K562 (cell line): ENCODE results near the gene RUVBL1. TPM values are rescaled to one million over a fixed set of nuclear protein-coding genes. Genes with fewer than 3 reads are reported as not detected.

Experiments used
- ARID1B ChIP-seq: fragments of 450-650 bp; IDR thresholded peaks from 2 replicates; pipeline ENCODE4 v1.6.1; 2016; ENCODE audit warnings: antibody characterized with exemption, mild to moderate bottlenecking, inconsistent platforms
- ARID2 ChIP-seq: fragments of 450-650 bp; IDR thresholded peaks from 2 replicates; pipeline ENCODE4 v1.6.1; 2017; ENCODE audit warnings: antibody characterized with exemption, mild to moderate bottlenecking
- BACH1 ChIP-seq: fragments of 200-800 bp; sonication (Bioruptor generic); IDR thresholded peaks from 2 replicates; pipeline ENCODE4 v1.6.1; 2016; ENCODE audit warnings: missing genetic modification characterization, missing compliant biosample characterization
- FOXJ2 ChIP-seq: fragments of 200-800 bp; sonication (Bioruptor generic); IDR thresholded peaks from 2 replicates; pipeline ENCODE4 v1.6.1; 2016; ENCODE audit warnings: missing genetic modification characterization, missing compliant biosample characterization
- KLF16 ChIP-seq: IDR thresholded peaks from 2 replicates; pipeline ENCODE4 v1.6.1; 2016; ENCODE audit warnings: antibody characterized with exemption
- MXI1 ChIP-seq: IDR thresholded peaks from 2 replicates; pipeline ENCODE4 v1.6.1; 2011; ENCODE audit warnings: low read depth, mild to moderate bottlenecking, improper control_type of control experiment, low read length
- NCOA1 ChIP-seq: fragments of 450-650 bp; IDR thresholded peaks from 2 replicates; pipeline ENCODE4 v1.6.1; 2016; ENCODE audit warnings: low read depth
- NR2C2 ChIP-seq, 2 experiments: fragments of 200-800 bp in 1 of 2; sonication (Bioruptor generic) in 1 of 2; sonication (generic) in 1 of 2; formaldehyde crosslinking in 1 of 2; IDR thresholded peaks; 2 replicates each; pipeline versions ENCODE4 v1.6.1 to v1.8.0; 2016 to 2022; ENCODE audit warnings: mild to moderate bottlenecking in 1 of 2, missing compliant biosample characterization in 1 of 2, missing genetic modification characterization in 1 of 2, missing genetic modification reagents in 1 of 2
- POLR2A ChIP-seq: fragments of 450-650 bp; conservative IDR thresholded peaks from 2 replicates; pipeline ENCODE4 v1.6.1; 2016
- SUPT5H ChIP-seq: fragments of 450-650 bp; IDR thresholded peaks from 2 replicates; pipeline ENCODE4 v1.6.1; 2016
- TBL1XR1 ChIP-seq, 2 experiments: IDR thresholded peaks; 2 replicates each; pipeline ENCODE4 v1.6.1; 2012; ENCODE audit warnings: improper control_type of control experiment in 2 of 2, low read length in 2 of 2, mild to moderate bottlenecking in 1 of 2
- THRAP3 ChIP-seq: fragments of 450-650 bp; IDR thresholded peaks from 2 replicates; pipeline ENCODE4 v1.6.1; 2016; ENCODE audit warnings: mild to moderate bottlenecking, inconsistent platforms, borderline replicate concordance
- polyA plus RNA-seq, 8 experiments: library from polyadenylated mRNA; depleted of rRNA in 4 of 8; stranded (reverse) in 5 of 8; unstranded in 3 of 8; fragments of >200 nt; fragmentation: Nextera tagmentation in 2 of 8; fragmentation: Illumina TruSeq in 1 of 8; extraction: Ambion mirVana in 2 of 8; extraction: Trizol in 1 of 8; gene quantifications; 2 replicates each; pipeline versions ENCODE4 v1.2.1 to v1.2.3, GENCODE V29; 2011 to 2014; ENCODE audit warnings: inconsistent platforms in 1 of 8, missing spikeins in 1 of 8
- total RNA-seq, 7 experiments: library from RNA; depleted of rRNA in 6 of 7; stranded (reverse); fragments of >200 nt in 6 of 7; fragmentation: Illumina TruSeq in 2 of 7; extraction: Trizol in 2 of 7; gene quantifications; 2 replicates each; pipeline versions ENCODE4 v1.2.1 to v1.2.3, GENCODE V29; 2011 to 2021; ENCODE audit warnings: low replicate concordance in 1 of 7
- TF ChIP-seq, protein P1 (sequence below), 2 experiments: fragments of 450-650 bp; formaldehyde crosslinking in 1 of 2; IDR thresholded peaks; 2 replicates each; pipeline versions ENCODE4 v1.4.0 to v1.6.1; 2014 to 2020; ENCODE audit warnings: mild to moderate bottlenecking in 2 of 2, borderline replicate concordance in 1 of 2, low read depth in 1 of 2
- TF ChIP-seq, protein P2 (sequence below), 2 experiments: fragments of 150-350 bp in 1 of 2; IDR thresholded peaks; 2 replicates each; pipeline ENCODE4 v1.6.1; 2012 to 2016; ENCODE audit warnings: low read depth in 2 of 2, low read length in 2 of 2, mild to moderate bottlenecking in 1 of 2, moderate library complexity in 1 of 2
- TF ChIP-seq, protein P3 (sequence below), 2 experiments: fragments of 450-650 bp in 1 of 2; sonication (generic) in 1 of 2; formaldehyde crosslinking in 1 of 2; IDR thresholded peaks in 1 of 2; conservative IDR thresholded peaks in 1 of 2; 2 replicates each; pipeline versions ENCODE4 v1.6.1 to v1.8.1; 2016 to 2023; ENCODE audit warnings: mild to moderate bottlenecking in 2 of 2, moderate library complexity in 2 of 2, inconsistent platforms in 1 of 2, missing genetic modification reagents in 1 of 2

Gene RUVBL1
- total and polyA plus RNA-seq, 9 of the 15 experiments (the other 6 are each of a cell fraction or from before 2014, with no cell fraction given) = 20.7 to 147 (median 113) TPM

DNA sequence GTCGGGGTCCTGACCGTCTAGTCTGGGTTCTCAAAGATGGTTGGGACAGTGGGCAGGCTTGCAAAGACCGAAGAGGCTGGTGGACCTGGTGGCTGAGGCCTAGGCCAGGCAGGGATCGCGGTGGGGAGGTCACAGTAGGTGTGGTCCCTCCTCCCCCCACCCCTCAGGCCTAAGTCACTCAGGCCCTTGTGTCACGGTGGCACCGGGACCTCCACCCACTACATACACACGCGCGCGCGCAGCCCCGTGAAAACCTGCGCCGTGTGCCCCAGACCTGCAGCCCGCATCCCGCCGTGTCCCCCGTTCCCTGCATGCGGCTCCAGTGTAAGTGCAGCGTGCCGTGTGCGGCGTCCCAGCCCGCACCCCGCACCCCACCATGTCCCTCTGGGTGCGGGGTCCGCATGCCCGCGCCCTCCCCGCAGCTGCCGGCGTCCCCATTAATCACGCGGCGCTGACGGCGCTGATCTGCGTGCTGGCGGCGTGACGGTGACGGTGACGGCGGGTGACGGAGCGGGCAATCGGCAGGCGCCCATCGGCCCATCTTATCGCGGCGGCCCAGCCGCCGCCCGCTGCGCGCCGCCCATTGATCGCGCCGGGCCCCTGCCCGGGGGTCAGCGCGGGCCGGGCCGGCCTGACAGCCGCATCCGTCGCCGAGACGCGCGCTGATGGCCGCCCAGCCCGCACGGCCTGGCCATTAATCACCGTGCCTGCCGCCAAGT lies 47.0 kb downstream of the RUVBL1 start (continued):
- TF ChIP-seq, protein P1, sequence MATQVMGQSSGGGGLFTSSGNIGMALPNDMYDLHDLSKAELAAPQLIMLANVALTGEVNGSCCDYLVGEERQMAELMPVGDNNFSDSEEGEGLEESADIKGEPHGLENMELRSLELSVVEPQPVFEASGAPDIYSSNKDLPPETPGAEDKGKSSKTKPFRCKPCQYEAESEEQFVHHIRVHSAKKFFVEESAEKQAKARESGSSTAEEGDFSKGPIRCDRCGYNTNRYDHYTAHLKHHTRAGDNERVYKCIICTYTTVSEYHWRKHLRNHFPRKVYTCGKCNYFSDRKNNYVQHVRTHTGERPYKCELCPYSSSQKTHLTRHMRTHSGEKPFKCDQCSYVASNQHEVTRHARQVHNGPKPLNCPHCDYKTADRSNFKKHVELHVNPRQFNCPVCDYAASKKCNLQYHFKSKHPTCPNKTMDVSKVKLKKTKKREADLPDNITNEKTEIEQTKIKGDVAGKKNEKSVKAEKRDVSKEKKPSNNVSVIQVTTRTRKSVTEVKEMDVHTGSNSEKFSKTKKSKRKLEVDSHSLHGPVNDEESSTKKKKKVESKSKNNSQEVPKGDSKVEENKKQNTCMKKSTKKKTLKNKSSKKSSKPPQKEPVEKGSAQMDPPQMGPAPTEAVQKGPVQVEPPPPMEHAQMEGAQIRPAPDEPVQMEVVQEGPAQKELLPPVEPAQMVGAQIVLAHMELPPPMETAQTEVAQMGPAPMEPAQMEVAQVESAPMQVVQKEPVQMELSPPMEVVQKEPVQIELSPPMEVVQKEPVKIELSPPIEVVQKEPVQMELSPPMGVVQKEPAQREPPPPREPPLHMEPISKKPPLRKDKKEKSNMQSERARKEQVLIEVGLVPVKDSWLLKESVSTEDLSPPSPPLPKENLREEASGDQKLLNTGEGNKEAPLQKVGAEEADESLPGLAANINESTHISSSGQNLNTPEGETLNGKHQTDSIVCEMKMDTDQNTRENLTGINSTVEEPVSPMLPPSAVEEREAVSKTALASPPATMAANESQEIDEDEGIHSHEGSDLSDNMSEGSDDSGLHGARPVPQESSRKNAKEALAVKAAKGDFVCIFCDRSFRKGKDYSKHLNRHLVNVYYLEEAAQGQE (IDR thresholded peaks at IDR 0.05; ENCODE audit: borderline replicate concordance) = peak; percentile 14; the same call in 1 of the 2 replicates
- TF ChIP-seq, protein P1 (CRISPR knock-in tag; IDR thresholded peaks at IDR 0.05; ENCODE audit: low read depth) = no peak
- no peak for TF ChIP-seq MXI1
- no peak for TF ChIP-seq BACH1
- TF ChIP-seq POLR2A = peak; percentile 61
- TF ChIP-seq, protein P2, sequence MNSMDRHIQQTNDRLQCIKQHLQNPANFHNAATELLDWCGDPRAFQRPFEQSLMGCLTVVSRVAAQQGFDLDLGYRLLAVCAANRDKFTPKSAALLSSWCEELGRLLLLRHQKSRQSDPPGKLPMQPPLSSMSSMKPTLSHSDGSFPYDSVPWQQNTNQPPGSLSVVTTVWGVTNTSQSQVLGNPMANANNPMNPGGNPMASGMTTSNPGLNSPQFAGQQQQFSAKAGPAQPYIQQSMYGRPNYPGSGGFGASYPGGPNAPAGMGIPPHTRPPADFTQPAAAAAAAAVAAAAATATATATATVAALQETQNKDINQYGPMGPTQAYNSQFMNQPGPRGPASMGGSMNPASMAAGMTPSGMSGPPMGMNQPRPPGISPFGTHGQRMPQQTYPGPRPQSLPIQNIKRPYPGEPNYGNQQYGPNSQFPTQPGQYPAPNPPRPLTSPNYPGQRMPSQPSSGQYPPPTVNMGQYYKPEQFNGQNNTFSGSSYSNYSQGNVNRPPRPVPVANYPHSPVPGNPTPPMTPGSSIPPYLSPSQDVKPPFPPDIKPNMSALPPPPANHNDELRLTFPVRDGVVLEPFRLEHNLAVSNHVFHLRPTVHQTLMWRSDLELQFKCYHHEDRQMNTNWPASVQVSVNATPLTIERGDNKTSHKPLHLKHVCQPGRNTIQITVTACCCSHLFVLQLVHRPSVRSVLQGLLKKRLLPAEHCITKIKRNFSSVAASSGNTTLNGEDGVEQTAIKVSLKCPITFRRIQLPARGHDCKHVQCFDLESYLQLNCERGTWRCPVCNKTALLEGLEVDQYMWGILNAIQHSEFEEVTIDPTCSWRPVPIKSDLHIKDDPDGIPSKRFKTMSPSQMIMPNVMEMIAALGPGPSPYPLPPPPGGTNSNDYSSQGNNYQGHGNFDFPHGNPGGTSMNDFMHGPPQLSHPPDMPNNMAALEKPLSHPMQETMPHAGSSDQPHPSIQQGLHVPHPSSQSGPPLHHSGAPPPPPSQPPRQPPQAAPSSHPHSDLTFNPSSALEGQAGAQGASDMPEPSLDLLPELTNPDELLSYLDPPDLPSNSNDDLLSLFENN (IDR thresholded peaks at IDR 0.05; ENCODE audit: low read depth in 2 of 2, low read length in 2 of 2) = peak in 1 of 2 experiments; percentile 76; a peak in 2 of 4 replicates
- TF ChIP-seq NCOA1 = peak; percentile 15; the same call in 1 of the 2 replicates
- no peak for TF ChIP-seq KLF16
- TF ChIP-seq, protein P3, sequence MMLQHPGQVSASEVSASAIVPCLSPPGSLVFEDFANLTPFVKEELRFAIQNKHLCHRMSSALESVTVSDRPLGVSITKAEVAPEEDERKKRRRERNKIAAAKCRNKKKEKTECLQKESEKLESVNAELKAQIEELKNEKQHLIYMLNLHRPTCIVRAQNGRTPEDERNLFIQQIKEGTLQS (IDR thresholded peaks at IDR 0.05) = 0 out of 2 replicates have a peak, but pooled peaks have one; percentile 17
- TF ChIP-seq, protein P3 (CRISPR knock-in tag; conservative IDR thresholded peaks at IDR 0.05) = no peak
- TF ChIP-seq ARID1B = peak; percentile 74
- TF ChIP-seq ARID2 = no peak
- TF ChIP-seq SUPT5H = peak; percentile 27; the same call in 1 of the 2 replicates
- TF ChIP-seq TBL1XR1 (IDR thresholded peaks at IDR 0.05; ENCODE audit: low read length in 2 of 2) = peak in 1 of 2 experiments; percentile 77; a peak in 2 of 4 replicates
- no peak for TF ChIP-seq NR2C2 (CRISPR knock-in tag; IDR thresholded peaks at IDR 0.05)
- peak; percentile 76 for TF ChIP-seq NR2C2 (tag; IDR thresholded peaks at IDR 0.05)
- TF ChIP-seq THRAP3 = no peak
- no peak for TF ChIP-seq FOXJ2 (tag)
